ENCODE measurements around the gene TOP1.

GRCh38 chr20:41078329-41078728, 49.7 kb downstream of the TOP1 start:
- peak; percentile 22 to 71 (median 68) for TF ChIP-seq CTCF (IDR thresholded peaks at IDR 0.05)
- TF ChIP-seq POLR2A (IDR thresholded peaks at IDR 0.05), result no peak
